NCI-H2171 (cell line): ENCODE data around the gene DLGAP3.
A peak's percentile ranks its signal among the peaks of the same experiment; 100 is the strongest.

Experiments used
- DNase-seq: peaks from one replicate; lab custom pipeline; 2025; lab: John Stamatoyannopoulos, UW

The DLGAP3 gene

DNA sequence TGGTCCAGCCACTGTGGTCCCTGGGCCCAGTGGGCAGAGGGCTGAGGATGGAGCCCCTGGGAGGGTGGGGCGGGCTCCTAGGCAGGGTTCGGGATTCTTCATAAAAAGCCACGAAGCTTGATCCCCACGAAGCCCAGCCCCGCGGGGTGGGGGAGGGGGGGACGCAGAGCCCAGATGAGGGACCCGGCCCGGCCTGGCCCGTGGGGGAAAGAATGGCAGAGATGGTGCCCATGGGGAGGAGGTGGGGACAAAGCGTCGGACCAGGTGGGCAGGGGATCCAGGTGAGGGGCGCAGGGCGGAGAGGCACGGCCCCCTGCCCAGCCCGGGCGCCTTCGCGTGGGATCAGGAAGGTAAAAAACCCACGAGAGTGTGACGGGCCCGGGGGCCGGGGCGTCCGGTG, 63.9 kb downstream of the DLGAP3 start:
- no peak for DNase-seq

DNA sequence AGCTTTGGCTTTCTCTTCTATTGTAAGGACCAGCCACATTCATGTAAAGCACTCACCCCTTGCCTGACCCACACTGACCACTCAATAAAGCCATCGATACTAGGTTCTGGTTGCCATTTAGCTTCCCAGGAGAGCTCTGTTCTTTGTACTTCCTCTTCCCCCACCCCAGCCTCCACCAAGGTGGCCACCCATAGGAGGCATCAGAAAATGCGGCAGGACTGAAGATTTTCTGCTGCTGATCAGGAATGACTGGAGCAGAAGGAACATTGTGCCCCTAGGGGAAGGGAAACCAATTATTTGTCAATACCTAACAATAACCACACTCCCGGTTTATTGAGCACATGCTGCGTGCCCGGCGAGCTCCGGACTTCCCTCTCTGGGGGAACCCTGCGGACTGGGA, 64.7 kb downstream of the DLGAP3 start:
- no peak for DNase-seq

DNA sequence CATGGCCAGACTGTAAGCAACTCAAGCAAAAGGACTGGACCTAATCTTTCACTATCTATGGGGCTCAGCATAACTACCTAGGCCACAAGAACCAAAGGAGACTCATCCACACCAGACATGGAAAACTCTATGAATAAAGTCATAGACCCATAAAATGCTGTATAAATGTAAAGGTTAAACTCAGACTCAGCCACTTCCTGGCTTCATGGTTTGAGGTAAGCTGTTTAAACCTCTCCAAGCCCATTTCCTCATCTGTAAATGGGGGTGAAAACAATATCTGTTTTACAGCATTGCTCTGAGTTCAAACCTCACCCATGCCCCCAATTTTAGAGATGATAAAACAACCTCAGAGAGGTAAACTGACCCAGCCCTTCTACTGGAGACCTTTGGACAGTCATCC, 65.9 kb downstream of the DLGAP3 start:
- DNase-seq: no peak

GRCh38 chr1:34859446-34860200, 69.8 kb downstream of the DLGAP3 start, which contains the start of gene SMIM12:
Gene SMIM12, minus strand, starts transcription at chr1:34859749. Its CDS starts 3,772 bp downstream, at chr1:34855977.
- DNase-seq: peak; percentile 84

DNA sequence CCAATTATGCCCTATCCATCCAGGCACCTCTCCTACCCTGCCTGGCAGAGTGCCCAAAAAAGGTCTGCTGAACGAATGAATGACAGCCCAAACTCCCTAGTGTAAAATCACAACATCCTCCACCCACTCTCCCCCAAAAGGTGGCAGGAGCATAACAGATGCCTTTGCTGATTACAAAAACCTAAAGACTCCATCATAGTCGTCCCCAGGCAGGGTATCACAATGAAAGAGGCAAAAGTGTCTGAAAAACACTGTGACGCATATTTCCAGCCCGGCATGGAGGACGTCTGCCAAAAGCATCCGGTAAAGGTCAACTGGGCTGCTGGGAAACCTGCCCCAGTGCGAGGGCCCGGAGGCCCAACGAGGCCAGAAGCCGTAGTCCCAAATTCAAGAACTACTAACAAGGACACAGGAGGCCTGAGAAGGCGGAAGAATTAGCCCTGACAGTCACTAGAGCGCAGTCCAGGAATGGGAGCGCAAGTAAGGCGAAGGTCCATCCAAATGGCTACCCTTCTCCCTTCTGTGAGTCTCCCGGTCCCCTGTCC, 70.5 kb downstream of the DLGAP3 start:
- DNase-seq: no peak

DNA sequence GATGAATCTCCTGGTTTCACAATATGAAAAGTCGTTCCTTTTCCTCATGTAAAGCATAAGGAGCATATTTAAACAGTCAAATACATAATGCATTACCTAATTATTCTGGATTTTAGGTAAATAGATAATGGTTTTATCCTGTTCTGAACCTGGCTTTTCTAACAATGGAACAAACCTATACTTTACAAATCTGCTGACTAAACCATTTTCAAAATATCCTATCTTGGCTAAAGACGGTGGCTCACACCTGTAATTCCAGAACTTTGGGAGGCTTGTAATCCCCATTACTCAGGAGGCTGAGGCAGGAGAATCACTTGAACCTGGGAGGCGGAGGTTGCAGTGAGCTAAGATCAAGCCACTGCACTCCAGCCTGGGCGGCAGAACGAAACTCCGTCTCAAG, 72.8 kb downstream of the DLGAP3 start:
- no peak for DNase-seq

DNA sequence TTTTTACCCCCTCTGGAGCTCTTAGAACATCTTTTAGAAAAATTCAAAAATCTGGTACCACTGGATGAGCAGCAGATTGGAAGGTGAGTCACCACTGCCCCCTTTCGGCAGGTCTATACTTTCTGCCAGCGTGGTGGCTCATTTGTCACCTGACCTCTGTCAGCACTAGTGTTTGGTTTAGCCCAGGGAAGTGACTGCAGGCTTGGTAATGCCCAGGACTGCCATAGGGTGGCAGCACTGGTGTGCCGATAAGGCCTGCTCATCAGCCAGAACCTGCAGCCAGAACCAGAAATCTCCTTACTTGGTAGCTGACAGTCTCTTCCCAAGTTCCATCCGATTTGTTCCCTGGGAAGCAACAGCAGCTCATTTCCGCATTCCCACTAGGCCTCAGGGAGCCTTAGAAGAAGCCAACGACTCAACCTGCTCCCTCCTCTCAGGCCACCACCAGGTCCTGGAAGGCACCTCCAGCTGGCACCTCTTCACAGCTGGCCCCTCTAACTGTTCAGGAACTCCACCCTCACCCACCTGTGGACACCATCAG, 76.7 kb downstream of the DLGAP3 start:
- peak; percentile 70 for DNase-seq

DNA sequence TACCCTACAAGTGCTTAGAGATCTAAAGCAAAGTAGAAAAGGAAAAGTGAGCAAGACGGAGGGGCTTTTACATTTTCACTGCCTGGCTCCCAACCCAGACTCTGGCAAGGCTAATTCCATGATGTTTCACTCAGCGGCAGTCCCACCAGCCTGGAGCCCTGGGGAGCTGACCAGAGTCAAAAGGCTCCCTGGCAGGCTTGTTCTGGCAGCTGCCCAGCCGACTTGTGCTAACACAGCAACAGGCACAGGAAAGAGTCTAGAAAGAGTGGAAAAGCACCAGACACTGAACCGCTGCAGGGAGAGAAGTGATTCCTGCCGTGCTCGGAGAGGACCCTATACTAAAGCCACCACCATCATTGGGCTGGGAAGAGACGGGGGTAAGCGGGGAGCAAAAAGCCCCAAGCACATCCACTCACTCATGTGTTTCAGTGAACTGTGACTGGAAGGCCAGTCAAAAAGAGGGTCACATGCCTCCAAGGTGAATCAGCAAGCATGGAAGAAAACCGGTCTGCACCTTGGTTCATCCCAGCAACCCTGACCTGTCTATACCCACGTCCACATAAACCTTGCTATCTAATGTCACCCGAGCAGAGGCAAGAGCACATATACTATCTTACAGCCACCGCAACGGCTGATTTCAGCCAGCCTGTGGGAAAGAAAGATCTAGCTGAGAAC, 77.9 kb downstream of the DLGAP3 start:
- no peak for DNase-seq

DNA sequence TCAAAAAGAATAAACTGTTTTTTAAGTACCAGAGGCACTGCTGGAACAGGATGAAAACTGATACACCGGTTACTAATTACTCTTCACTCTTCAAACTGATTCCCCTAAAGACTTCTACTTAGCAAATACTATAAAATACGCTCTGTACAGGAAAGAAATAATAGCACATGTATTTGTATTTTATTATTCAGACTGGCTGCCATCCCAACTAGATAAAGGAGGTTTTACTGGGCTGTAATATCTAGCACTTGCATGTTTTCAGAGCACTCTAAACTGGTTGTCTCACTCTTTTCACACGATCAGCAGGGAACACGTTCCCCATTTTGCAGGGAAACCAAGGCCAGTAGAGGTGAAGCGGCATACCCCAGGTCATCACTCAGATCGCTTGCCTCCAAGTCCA, 79.1 kb downstream of the DLGAP3 start:
- no peak for DNase-seq

GRCh38 chr1:34847094-34847493, 82.4 kb downstream of the DLGAP3 start:
- DNase-seq: no peak

DNA sequence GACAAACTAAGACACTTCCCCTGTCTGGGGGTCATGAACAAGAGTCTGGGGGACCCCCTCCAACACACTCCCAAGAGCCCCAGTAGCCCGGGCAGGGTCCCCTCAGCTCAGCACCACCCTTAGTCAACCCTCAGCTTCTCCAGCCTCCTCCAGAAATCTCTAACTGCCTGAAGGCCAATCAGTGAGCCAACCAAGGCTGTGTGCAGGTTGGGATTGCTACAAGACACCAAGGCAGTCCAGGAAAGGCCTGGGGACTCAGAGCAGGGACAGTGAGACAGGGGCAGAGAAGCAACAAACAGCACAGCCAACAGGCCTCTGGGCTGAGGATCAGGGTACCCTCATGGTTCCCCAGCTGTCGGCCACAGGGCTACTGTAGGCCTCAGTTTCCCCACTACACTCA, 83.2 kb downstream of the DLGAP3 start:
- no peak for DNase-seq

- DNase-seq: no peak
Observed at GRCh38 chr1:34845131-34845901, 84.1 kb downstream of the DLGAP3 start.

DNA sequence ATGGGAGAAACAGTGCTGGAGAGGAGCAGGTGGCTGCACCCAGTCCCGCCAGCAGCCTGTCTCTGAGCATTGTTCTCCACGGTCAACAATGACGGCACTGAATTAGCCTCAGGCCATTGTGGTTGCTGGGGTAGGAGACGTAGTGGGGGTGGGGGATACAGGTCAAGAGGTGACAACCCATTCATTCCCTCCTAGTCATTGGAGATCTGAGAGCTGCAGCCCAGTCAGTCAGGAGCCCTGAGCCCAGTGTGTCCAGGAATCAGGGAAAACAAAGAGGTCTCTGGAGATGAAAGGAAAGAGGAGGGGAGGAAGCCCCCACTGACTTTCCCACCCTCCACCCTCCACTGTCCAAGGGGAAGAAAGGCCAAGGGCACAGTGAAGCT, 85.2 kb downstream of the DLGAP3 start:
- DNase-seq: no peak

- DNase-seq: no peak
Observed at GRCh38 chr1:34843392-34844251, 85.8 kb downstream of the DLGAP3 start.

GRCh38 chr1:34842952-34843371, 86.5 kb downstream of the DLGAP3 start:
- DNase-seq: no peak

GRCh38 chr1:34842073-34842472, 87.4 kb downstream of the DLGAP3 start:
- no peak for DNase-seq

- no peak for DNase-seq
Observed at GRCh38 chr1:34840426-34840825, 89.0 kb downstream of the DLGAP3 start.

GRCh38 chr1:34839526-34840305, 89.7 kb downstream of the DLGAP3 start:
- DNase-seq: no peak

DNA sequence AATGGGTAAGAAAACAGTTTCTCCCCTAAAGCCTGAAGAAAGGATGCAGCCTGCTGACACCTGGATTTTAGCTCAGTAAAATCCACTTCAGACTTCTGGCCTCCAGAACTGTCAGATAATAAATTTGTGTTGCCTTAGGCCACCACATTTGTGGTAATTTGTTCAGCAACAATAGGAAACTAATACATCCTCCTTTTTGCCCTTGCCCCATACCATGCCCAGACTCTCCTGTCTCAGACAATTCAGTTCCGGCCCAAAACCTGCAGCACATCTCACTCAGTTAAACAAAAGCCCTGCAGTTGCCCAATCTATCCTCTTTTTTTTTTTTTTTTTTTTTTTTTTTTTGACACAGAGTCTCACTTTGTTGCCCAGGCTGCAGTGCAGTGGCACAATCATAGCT, 95.7 kb downstream of the DLGAP3 start:
- no peak for DNase-seq

DNA sequence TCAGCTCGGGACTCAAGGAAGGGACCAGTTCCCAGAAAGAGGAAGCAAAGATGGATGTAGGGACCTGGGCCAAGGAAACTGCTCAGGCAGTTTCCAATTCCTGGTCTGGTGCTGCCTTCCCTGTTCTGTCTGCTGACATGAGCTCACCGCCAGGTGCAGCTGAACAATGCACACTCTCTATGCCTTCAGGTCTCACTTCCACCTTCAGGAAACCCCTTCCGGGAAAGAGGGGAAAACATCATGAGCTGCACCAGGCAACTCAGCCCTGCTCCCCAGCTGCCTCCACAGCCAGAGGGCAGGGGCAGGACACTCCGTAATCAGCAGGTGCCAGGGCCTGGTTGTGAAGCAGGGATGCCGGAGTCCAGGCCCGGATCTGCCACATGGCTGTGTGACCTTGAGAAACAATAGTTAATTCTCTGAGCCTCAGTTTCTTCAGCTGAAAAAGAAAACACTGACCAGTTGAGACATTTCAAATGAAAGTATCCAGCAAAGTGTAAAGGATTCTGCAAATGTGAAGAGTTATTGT, 97.7 kb downstream of the DLGAP3 start:
- DNase-seq: no peak
